ENCODE data around the gene BICD1.

BICD1 gene

DNA sequence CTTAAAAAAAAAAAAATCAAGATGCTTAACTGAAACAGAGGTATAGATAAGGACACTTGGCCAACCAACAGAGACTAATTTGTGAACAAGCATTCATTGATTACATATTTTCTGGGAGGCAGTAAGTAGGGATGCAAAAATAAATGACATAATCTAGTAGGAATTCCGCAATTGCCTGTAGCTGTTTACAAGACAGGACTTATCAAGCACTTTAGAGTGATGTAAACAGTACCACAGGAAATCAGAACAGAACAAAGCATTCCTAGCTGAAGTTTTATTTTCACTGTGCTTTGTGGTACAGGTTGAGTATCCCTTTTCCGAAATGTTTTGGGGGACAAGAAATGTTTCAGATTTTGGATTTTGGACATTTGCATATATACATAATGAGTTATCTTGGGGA lies 224.5 kb downstream of the BICD1 start:
- Histone ChIP-seq H3K27ac (ENCODE audit: low read depth, low read length) (no peak overlapping the region), H3K9ac (ENCODE audit: low read length) (no peak overlapping the region), H3K4me1 (ENCODE audit: insufficient read depth, low read length) (no peaks in the 10 kb centered on the region), H3K9me3 (ENCODE audit: low read length) (no peaks in the 10 kb centered on the region), H3K4me3 (ENCODE audit: low read depth in 1 of 2, low read length in 2 of 2) (no peak overlapping the region), H3K27me3 (ENCODE audit: control insufficient read depth in 1 of 2, insufficient read depth in 2 of 2, low read length in 2 of 2) (no peaks in the 10 kb centered on the region), H3K36me3 (ENCODE audit: insufficient read depth, low read length) (no peaks in the 10 kb centered on the region)

GRCh38 chr12:32332446-32332845 lies 225.8 kb downstream of the BICD1 start:
- Histone ChIP-seq H3K4me1 (ENCODE audit: insufficient read depth, low read length) (no peaks in the 10 kb centered on the region), H3K4me3 (ENCODE audit: low read depth in 1 of 2, low read length in 2 of 2) (no peak overlapping the region), H3K9ac (ENCODE audit: low read length) (no peak overlapping the region), H3K9me3 (ENCODE audit: low read length) (no peaks in the 10 kb centered on the region), H3K27ac (ENCODE audit: low read depth, low read length) (no peak overlapping the region), H3K27me3 (ENCODE audit: control insufficient read depth in 1 of 2, insufficient read depth in 2 of 2, low read length in 2 of 2) (no peaks in the 10 kb centered on the region), H3K36me3 (ENCODE audit: insufficient read depth, low read length) (peaks cover 2% of the 10 kb centered on the region)

- Histone ChIP-seq H3K27me3 (ENCODE audit: control insufficient read depth in 1 of 2, insufficient read depth in 2 of 2, low read length in 2 of 2) (no peaks in the 10 kb centered on the region), H3K36me3 (ENCODE audit: insufficient read depth, low read length) (peaks cover 4% of the 10 kb centered on the region), H3K4me1 (ENCODE audit: insufficient read depth, low read length) (no peaks in the 10 kb centered on the region), H3K4me3 (ENCODE audit: low read depth in 1 of 2, low read length in 2 of 2) (no peak overlapping the region), H3K27ac (ENCODE audit: low read depth, low read length) (no peak overlapping the region), H3K9ac (ENCODE audit: low read length) (no peak overlapping the region), H3K9me3 (ENCODE audit: low read length) (no peaks in the 10 kb centered on the region)
Observed at GRCh38 chr12:32334371-32334777, 227.7 kb downstream of the BICD1 start.

DNA sequence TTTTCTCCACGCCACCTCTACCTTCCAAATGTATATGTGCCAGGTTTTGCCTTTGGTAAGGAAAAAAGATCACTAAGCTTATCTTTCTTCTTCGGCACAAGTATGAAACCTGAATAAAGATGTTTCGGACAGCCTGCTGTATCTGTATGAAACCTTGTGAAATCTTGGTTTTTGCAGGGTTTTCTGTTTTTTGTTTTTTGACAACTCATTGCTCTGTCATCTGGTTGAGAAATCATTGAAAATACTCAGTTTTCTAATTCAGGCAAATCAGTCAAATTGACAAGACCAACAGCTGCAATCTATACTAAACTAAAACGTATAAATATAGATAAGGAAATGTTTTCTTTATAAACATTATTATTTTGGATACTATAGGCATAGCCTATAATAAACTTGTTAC lies 229.6 kb downstream of the BICD1 start:
- no peak overlapping the region for H3K27ac ChIP-seq (ENCODE audit: low read depth, low read length)
- H3K9ac ChIP-seq (ENCODE audit: low read length): no peak overlapping the region
- H3K9me3 ChIP-seq (ENCODE audit: low read length): no peaks in the 10 kb centered on the region
- H3K4me1 ChIP-seq (ENCODE audit: insufficient read depth, low read length): no peaks in the 10 kb centered on the region
- H3K4me3 ChIP-seq (ENCODE audit: low read depth in 1 of 2, low read length in 2 of 2): no peak overlapping the region
- H3K36me3 ChIP-seq (ENCODE audit: insufficient read depth, low read length): peaks cover 4% of the 10 kb centered on the region
- no peaks in the 10 kb centered on the region for H3K27me3 ChIP-seq (ENCODE audit: control insufficient read depth in 1 of 2, insufficient read depth in 2 of 2, low read length in 2 of 2)

GRCh38 chr12:32343496-32343895 lies 236.8 kb downstream of the BICD1 start:
- H3K27me3 ChIP-seq (ENCODE audit: control insufficient read depth in 1 of 2, insufficient read depth in 2 of 2, low read length in 2 of 2): no peaks in the 10 kb centered on the region
- H3K27ac ChIP-seq (ENCODE audit: low read depth, low read length): no peak overlapping the region

GRCh38 chr12:32344047-32344446 lies 237.4 kb downstream of the BICD1 start:
- Histone ChIP-seq H3K9me3 (ENCODE audit: low read length) (no peaks in the 10 kb centered on the region), H3K9ac (ENCODE audit: low read length) (no peak overlapping the region), H3K4me3 (ENCODE audit: low read depth in 1 of 2, low read length in 2 of 2) (no peak overlapping the region), H3K27ac (ENCODE audit: low read depth, low read length) (no peak overlapping the region), H3K36me3 (ENCODE audit: insufficient read depth, low read length) (no peaks in the 10 kb centered on the region), H3K4me1 (ENCODE audit: insufficient read depth, low read length) (no peaks in the 10 kb centered on the region), H3K27me3 (ENCODE audit: control insufficient read depth in 1 of 2, insufficient read depth in 2 of 2, low read length in 2 of 2) (no peaks in the 10 kb centered on the region)

More at GRCh38 chr12:32343496-32343895, 236.8 kb downstream of the BICD1 start:
- Histone ChIP-seq H3K4me3 (ENCODE audit: low read depth in 1 of 2, low read length in 2 of 2) (no peak overlapping the region), H3K4me1 (ENCODE audit: insufficient read depth, low read length) (no peaks in the 10 kb centered on the region), H3K36me3 (ENCODE audit: insufficient read depth, low read length) (no peaks in the 10 kb centered on the region), H3K9ac (ENCODE audit: low read length) (no peak overlapping the region), H3K9me3 (ENCODE audit: low read length) (no peaks in the 10 kb centered on the region)

DNA sequence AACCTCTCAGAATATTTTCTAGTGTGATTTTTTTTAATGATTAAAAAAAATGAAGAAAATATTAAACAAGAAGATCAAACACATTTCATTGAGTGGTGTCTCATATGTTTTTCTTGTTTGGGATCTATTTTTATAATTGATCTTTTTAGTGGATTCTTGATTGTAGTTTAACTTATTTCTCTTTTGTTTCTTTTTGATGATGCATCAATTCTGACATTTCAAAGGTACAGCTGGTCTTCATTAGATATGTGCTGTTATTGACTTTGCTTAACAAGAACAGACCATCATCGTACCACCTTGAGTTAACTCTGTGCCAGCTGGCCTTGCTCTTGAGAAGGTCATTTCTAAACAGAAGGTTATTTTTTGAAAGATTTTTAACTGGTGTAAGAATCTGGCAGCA lies 246.9 kb downstream of the BICD1 start:
- Histone ChIP-seq H3K27me3 (ENCODE audit: control insufficient read depth in 1 of 2, insufficient read depth in 2 of 2, low read length in 2 of 2) (no peaks in the 10 kb centered on the region), H3K9ac (ENCODE audit: low read length) (no peak overlapping the region), H3K36me3 (ENCODE audit: insufficient read depth, low read length) (no peaks in the 10 kb centered on the region), H3K27ac (ENCODE audit: low read depth, low read length) (no peak overlapping the region), H3K4me1 (ENCODE audit: insufficient read depth, low read length) (no peaks in the 10 kb centered on the region), H3K9me3 (ENCODE audit: low read length) (no peaks in the 10 kb centered on the region), H3K4me3 (ENCODE audit: low read depth in 1 of 2, low read length in 2 of 2) (no peak overlapping the region)

DNA sequence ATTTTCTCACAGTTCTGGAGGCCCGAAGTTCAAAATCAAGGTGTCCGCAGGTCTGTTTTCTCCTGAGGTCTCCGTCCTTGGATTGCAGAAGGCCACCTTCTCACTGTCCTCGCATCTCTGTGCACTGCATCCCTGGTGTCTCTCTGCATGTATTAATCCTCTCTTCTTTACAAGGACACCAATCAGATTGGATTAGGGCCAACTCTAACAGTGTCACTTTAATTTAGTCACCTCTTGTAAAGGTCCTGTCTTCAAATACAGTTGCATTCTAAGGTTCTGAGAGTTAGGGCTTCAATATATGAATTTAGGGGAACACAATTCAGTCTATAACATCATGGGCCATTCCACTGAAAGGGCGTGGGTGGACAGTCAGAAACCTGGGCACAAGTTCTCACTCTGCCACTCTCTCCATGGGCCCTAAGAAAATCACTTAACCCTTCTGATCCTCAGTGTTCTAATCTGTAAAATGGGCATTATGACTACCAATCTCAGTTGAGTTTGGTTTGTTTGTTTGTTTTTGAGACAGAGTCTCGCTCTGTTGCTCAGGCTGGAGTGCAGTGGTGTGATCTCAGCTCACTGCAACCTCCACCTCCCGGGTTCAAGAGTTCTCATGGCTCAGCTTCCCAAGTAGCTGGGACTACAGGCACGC lies 251.1 kb downstream of the BICD1 start:
- Histone ChIP-seq H3K4me1 (ENCODE audit: insufficient read depth, low read length) (no peaks in the 10 kb centered on the region), H3K27ac (ENCODE audit: low read depth, low read length) (no peak overlapping the region), H3K4me3 (ENCODE audit: low read depth in 1 of 2, low read length in 2 of 2) (no peak overlapping the region), H3K9ac (ENCODE audit: low read length) (no peak overlapping the region), H3K27me3 (ENCODE audit: control insufficient read depth in 1 of 2, insufficient read depth in 2 of 2, low read length in 2 of 2) (no peaks in the 10 kb centered on the region), H3K36me3 (ENCODE audit: insufficient read depth, low read length) (no peaks in the 10 kb centered on the region), H3K9me3 (ENCODE audit: low read length) (no peaks in the 10 kb centered on the region)

GRCh38 chr12:32360956-32361355 lies 254.3 kb downstream of the BICD1 start:
- H3K27me3 ChIP-seq (ENCODE audit: control insufficient read depth in 1 of 2, insufficient read depth in 2 of 2, low read length in 2 of 2): no peaks in the 10 kb centered on the region
- no peaks in the 10 kb centered on the region for H3K36me3 ChIP-seq (ENCODE audit: insufficient read depth, low read length)
- H3K9me3 ChIP-seq (ENCODE audit: low read length): no peaks in the 10 kb centered on the region
- no peak overlapping the region for H3K4me3 ChIP-seq (ENCODE audit: low read depth in 1 of 2, low read length in 2 of 2)
- no peak overlapping the region for H3K9ac ChIP-seq (ENCODE audit: low read length)
- H3K27ac ChIP-seq (ENCODE audit: low read depth, low read length): no peak overlapping the region
- H3K4me1 ChIP-seq (ENCODE audit: insufficient read depth, low read length): no peaks in the 10 kb centered on the region

DNA sequence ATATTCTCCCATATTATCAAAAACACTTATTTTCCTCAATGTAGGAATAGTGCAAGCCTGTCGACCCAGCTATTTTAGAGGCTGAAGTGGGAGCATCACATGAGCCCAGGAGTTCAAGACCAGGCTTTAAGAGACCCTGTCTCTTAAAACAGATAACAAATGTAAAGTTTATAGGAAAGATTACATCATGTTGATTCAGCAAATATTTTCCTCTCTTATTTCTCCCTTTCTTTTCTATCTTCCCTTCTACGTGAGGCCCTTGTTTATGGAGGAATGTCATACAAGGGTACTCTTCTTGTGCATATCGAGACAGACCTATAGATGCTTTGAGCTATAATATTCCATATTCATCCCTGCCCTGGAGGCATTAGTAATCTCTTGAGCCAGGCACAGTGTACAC lies 256.2 kb downstream of the BICD1 start:
- no peak overlapping the region for H3K4me3 ChIP-seq (ENCODE audit: low read depth in 1 of 2, low read length in 2 of 2)
- no peak overlapping the region for H3K27ac ChIP-seq (ENCODE audit: low read depth, low read length)
- no peaks in the 10 kb centered on the region for H3K4me1 ChIP-seq (ENCODE audit: insufficient read depth, low read length)
- H3K9me3 ChIP-seq (ENCODE audit: low read length): no peaks in the 10 kb centered on the region
- H3K27me3 ChIP-seq (ENCODE audit: control insufficient read depth in 1 of 2, insufficient read depth in 2 of 2, low read length in 2 of 2): no peaks in the 10 kb centered on the region
- H3K9ac ChIP-seq (ENCODE audit: low read length): no peak overlapping the region
- H3K36me3 ChIP-seq (ENCODE audit: insufficient read depth, low read length): no peaks in the 10 kb centered on the region

- no peak overlapping the region for H3K4me3 ChIP-seq (ENCODE audit: low read depth in 1 of 2, low read length in 2 of 2)
- no peak overlapping the region for H3K27ac ChIP-seq (ENCODE audit: low read depth, low read length)
- H3K9me3 ChIP-seq (ENCODE audit: low read length): no peaks in the 10 kb centered on the region
- H3K27me3 ChIP-seq (ENCODE audit: control insufficient read depth in 1 of 2, insufficient read depth in 2 of 2, low read length in 2 of 2): no peaks in the 10 kb centered on the region
- H3K36me3 ChIP-seq (ENCODE audit: insufficient read depth, low read length): no peaks in the 10 kb centered on the region
- H3K9ac ChIP-seq (ENCODE audit: low read length): no peak overlapping the region
- no peaks in the 10 kb centered on the region for H3K4me1 ChIP-seq (ENCODE audit: insufficient read depth, low read length)
Observed at GRCh38 chr12:32365473-32366064, 258.9 kb downstream of the BICD1 start.

DNA sequence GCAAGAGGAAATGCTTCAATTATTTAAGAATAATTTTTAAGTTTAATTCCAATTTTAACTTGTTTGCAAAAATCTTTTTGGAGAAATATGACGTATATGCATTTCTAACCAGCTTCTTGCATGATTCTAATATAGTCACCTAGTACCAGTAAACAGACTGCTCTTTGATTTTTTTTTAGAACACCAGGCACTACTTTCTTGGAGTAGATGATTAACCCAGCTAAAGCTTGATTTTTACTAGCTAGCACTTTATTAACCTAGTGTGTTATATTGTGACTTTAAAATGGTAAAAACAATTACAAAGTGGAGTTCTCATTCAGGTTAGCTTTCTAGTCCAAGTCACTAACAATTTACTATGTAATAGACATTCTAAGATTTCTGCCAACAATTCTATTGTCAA lies 260.1 kb downstream of the BICD1 start:
- H3K27me3 ChIP-seq (ENCODE audit: control insufficient read depth in 1 of 2, insufficient read depth in 2 of 2, low read length in 2 of 2): no peaks in the 10 kb centered on the region
- no peak overlapping the region for H3K4me3 ChIP-seq (ENCODE audit: low read depth in 1 of 2, low read length in 2 of 2)
- H3K9me3 ChIP-seq (ENCODE audit: low read length): no peaks in the 10 kb centered on the region
- no peak overlapping the region for H3K9ac ChIP-seq (ENCODE audit: low read length)
- H3K27ac ChIP-seq (ENCODE audit: low read depth, low read length): no peak overlapping the region
- H3K4me1 ChIP-seq (ENCODE audit: insufficient read depth, low read length): no peaks in the 10 kb centered on the region
- H3K36me3 ChIP-seq (ENCODE audit: insufficient read depth, low read length): no peaks in the 10 kb centered on the region
